ENCODE measurements around the gene TEX29.

DNA sequence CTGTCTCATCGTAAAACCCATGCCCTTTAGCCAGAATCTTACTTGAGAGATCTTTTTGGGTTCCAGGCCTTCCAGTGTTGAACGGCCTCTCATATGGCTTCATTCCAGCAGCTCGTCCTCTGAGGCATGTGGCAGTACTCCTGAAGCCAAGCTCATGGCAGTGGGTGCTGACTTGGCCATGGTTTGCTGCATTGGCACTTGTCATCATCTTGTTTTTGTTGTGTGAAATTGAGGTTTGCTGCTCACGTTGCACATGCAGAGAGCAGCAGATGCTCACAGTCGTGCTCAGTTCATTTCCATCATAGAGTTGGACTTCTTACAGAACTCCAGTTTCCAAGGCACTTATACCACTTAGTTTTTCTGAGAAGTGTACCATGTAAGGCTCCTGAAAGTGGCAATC is 14.9 kb downstream of the TEX29 start:
- TF ChIP-seq, protein P1, sequence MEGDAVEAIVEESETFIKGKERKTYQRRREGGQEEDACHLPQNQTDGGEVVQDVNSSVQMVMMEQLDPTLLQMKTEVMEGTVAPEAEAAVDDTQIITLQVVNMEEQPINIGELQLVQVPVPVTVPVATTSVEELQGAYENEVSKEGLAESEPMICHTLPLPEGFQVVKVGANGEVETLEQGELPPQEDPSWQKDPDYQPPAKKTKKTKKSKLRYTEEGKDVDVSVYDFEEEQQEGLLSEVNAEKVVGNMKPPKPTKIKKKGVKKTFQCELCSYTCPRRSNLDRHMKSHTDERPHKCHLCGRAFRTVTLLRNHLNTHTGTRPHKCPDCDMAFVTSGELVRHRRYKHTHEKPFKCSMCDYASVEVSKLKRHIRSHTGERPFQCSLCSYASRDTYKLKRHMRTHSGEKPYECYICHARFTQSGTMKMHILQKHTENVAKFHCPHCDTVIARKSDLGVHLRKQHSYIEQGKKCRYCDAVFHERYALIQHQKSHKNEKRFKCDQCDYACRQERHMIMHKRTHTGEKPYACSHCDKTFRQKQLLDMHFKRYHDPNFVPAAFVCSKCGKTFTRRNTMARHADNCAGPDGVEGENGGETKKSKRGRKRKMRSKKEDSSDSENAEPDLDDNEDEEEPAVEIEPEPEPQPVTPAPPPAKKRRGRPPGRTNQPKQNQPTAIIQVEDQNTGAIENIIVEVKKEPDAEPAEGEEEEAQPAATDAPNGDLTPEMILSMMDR (IDR thresholded peaks at IDR 0.05), result no peak
- no peak for TF ChIP-seq POLR2A (IDR thresholded peaks at IDR 0.05)
